ENCODE measurements around the gene HAPSTR1. TPM values are rescaled to one million over a fixed set of nuclear protein-coding genes. Genes with fewer than 3 reads are reported as not detected.

HAPSTR1 gene
- total and polyA plus RNA-seq, 2 of the 8 experiments (the other 6 are each of a cell fraction or from before 2014, with no cell fraction given), result 11.9 to 66.1 TPM

DNA sequence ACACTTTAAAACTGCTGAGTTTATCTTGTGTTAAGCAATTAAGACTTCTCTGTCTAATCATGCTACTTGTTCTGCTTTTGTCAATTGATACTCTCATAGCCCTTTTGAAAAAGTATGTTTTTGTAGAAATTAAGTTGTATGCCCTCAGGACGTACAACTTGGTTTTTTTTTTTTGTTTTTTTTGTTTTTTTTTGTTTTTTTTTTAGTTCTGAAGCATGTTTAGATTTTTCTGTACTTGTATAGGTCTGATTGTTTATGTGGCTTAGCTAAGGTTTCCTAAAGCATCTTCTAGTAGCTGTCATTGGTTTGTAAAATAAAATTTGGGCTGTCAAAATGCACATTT lies 21.4 kb downstream of the HAPSTR1 start:
- Histone ChIP-seq H3K4me1 (replicated peaks in 1 of 4; ENCODE audit: control insufficient read depth in 3 of 4, insufficient read depth in 4 of 4, low read length in 3 of 4) (peaks cover 3 to 19% (median 12%) of the 10 kb centered on the region in 4 experiments), H3K4ac (replicated peaks; ENCODE audit: insufficient read length, low read depth, low read length) (no peak overlapping the region), H3K23me2 (ENCODE audit: low read depth, low read length) (no peaks in the 10 kb centered on the region), H4K20me1 (replicated peaks in 1 of 2; ENCODE audit: control insufficient read depth in 1 of 2, insufficient read depth in 2 of 2, low read length in 2 of 2) (peaks cover 29 to 32% of the 10 kb centered on the region in 2 experiments), H4K8ac (ENCODE audit: extremely low read depth, insufficient read depth, low read length) (no peak overlapping the region), H3K14ac (ENCODE audit: insufficient read length) (no peak overlapping the region), H2BK120ac (replicated peaks; ENCODE audit: low read depth, low read length) (no peak overlapping the region), H3K18ac (ENCODE audit: extremely low read depth, low read length) (no peak overlapping the region), H2BK5ac (ENCODE audit: low read depth, low read length) (no peak overlapping the region), H3K27me3 (replicated peaks in 1 of 4; ENCODE audit: control insufficient read depth in 3 of 4, extremely low read depth in 1 of 4, insufficient read depth in 3 of 4, low read length in 3 of 4) (no peaks in the 10 kb centered on the region), H3K4me3 (ENCODE audit: extremely low read depth in 1 of 4, insufficient read depth in 2 of 4, low read depth in 3 of 4, low read length in 4 of 4) (no peak overlapping the region), H2AK5ac (ENCODE audit: low read depth, low read length) (no peak overlapping the region), H2BK12ac (ENCODE audit: low read depth, low read length) (no peak overlapping the region), H3K27ac (ENCODE audit: low read depth, low read length) (no peak overlapping the region), H3K56ac (replicated peaks; ENCODE audit: insufficient read length, low read depth, low read length) (no peak overlapping the region), H4K5ac (ENCODE audit: insufficient read length, low read depth, low read length) (no peak overlapping the region), H2AFZ (ENCODE audit: low read length) (no peak overlapping the region), H3K79me1 (ENCODE audit: low read depth, low read length) (peaks cover 5% of the 10 kb centered on the region), H3K4me2 (ENCODE audit: insufficient read depth in 1 of 2, low read depth in 2 of 2, low read length in 2 of 2) (no peak overlapping the region), H4K91ac (replicated peaks; ENCODE audit: insufficient read length, low read length) (no peak overlapping the region), H3K9ac (replicated peaks in 1 of 4; ENCODE audit: extremely low read depth in 1 of 4, low read depth in 3 of 4, low read length in 3 of 4) (no peak overlapping the region), H3K9me3 (ENCODE audit: insufficient read depth in 2 of 2, low read depth in 1 of 2, low read length in 1 of 2) (no peaks in the 10 kb centered on the region), H2BK20ac (ENCODE audit: low read length) (no peak overlapping the region), H3K79me2 (ENCODE audit: control insufficient read depth in 1 of 2, insufficient read depth in 2 of 2, low read length in 2 of 2) (peaks cover 14 to 98% of the 10 kb centered on the region in 2 experiments), H3K23ac (ENCODE audit: insufficient read length) (no peak overlapping the region), H3K36me3 (ENCODE audit: control insufficient read depth in 2 of 4, insufficient read depth in 4 of 4, low read length in 3 of 4) (peaks cover 0 to 44% (median 17%) of the 10 kb centered on the region in 4 experiments; a peak in 7 of 8 replicates), H2BK15ac (ENCODE audit: low read length) (no peak overlapping the region)
- POLR2A ChIA-PET (ENCODE audit: partially characterized antibody), result interaction anchor here (3.0 to 10.2 kb wide), 3 partner anchors 12 to 21 kb away, joined by 18 to 94 read pairs (median 51); partner anchors contain the start of gene HAPSTR1
- TF ChIP-seq SAP30 (IDR thresholded peaks at IDR 0.05; ENCODE audit: insufficient read depth, insufficient replicate concordance, low read length) (no peak), ZNF274 (IDR thresholded peaks at IDR 0.05; ENCODE audit: borderline replicate concordance, extremely low read depth, low read length) (no peak)
- CTCF ChIA-PET (ENCODE audit: partially characterized antibody), result interaction anchor here (1.0 kb wide), 1 partner anchor 23 kb away, joined by 4 read pairs; no protein-coding TSS in a partner anchor
- DNase-seq (ENCODE audit: low read depth in 1 of 2, low spot score in 2 of 2) (no peak), FAIRE-seq (no peak)
- 75% methylated on average over 1 of the region's 1 CpG; no CpG with 5 or more reads in 1 of the 2 experiments for WGBS, 2 experiments (ENCODE audit: extremely low coverage in 1 of 2, insufficient coverage in 1 of 2, insufficient read length in 1 of 2, insufficient replicate concordance in 2 of 2, low coverage in 1 of 2, low lambda C conversion rate in 2 of 2, missing lambda C conversion rate in 1 of 2)

Data from H1 (cell line).